NCI-H187 (cell line): ENCODE measurements around the gene PITX1.

Experiments used
- DNase-seq, 2 experiments: peaks; one replicate each; lab custom pipeline; 2025; lab: John Stamatoyannopoulos, UW

PITX1 gene

GRCh38 chr5:135062216-135063055 lies 28.4 kb upstream of the PITX1 start:
- DNase-seq = no peak

GRCh38 chr5:135061001-135061400 lies 27.0 kb upstream of the PITX1 start:
- no peak for DNase-seq

GRCh38 chr5:135060021-135060420 lies 26.0 kb upstream of the PITX1 start:
- DNase-seq = no peak

GRCh38 chr5:135059000-135059923 lies 25.2 kb upstream of the PITX1 start:
- DNase-seq = no peak

GRCh38 chr5:135058331-135058732 lies 24.3 kb upstream of the PITX1 start:
- no peak for DNase-seq

- no peak for DNase-seq
Observed at GRCh38 chr5:135057233-135057632, 23.2 kb upstream of the PITX1 start.

GRCh38 chr5:135056316-135057030 lies 22.4 kb upstream of the PITX1 start:
- no peak for DNase-seq

GRCh38 chr5:135055396-135055795 lies 21.4 kb upstream of the PITX1 start:
- DNase-seq = no peak

GRCh38 chr5:135054546-135054945 lies 20.5 kb upstream of the PITX1 start:
- no peak for DNase-seq

GRCh38 chr5:135053989-135054388 lies 20.0 kb upstream of the PITX1 start:
- DNase-seq = no peak

GRCh38 chr5:135053278-135053677 lies 19.2 kb upstream of the PITX1 start:
- no peak for DNase-seq

- DNase-seq = no peak
Observed at GRCh38 chr5:135052511-135053145, 18.6 kb upstream of the PITX1 start.

GRCh38 chr5:135051872-135052271 lies 17.8 kb upstream of the PITX1 start:
- DNase-seq = no peak

- DNase-seq = no peak
Observed at GRCh38 chr5:135051399-135051798, 17.4 kb upstream of the PITX1 start.

GRCh38 chr5:135050244-135050767 lies 16.3 kb upstream of the PITX1 start:
- no peak for DNase-seq

- DNase-seq = no peak
Observed at GRCh38 chr5:135048930-135049329, 14.9 kb upstream of the PITX1 start.

- no peak for DNase-seq
Observed at GRCh38 chr5:135048286-135048685, 14.3 kb upstream of the PITX1 start.

- DNase-seq = no peak
Observed at GRCh38 chr5:135047347-135047695, 13.3 kb upstream of the PITX1 start.

GRCh38 chr5:135046661-135047346 lies 12.8 kb upstream of the PITX1 start:
- DNase-seq = no peak

GRCh38 chr5:135045488-135045887 lies 11.5 kb upstream of the PITX1 start:
- DNase-seq = no peak

- no peak for DNase-seq
Observed at GRCh38 chr5:135042595-135042994, 8.6 kb upstream of the PITX1 start.
